ENCODE data around the gene WTAP.

Gene WTAP

GRCh38 chr6:159761129-159761872, 34.0 kb downstream of the WTAP start:
- peaks cover 10% of the 10 kb centered on the region for H3K36me3 ChIP-seq (ENCODE audit: control insufficient read depth, insufficient read depth, low read length)
- peak; percentile 69 for DNase-seq (ENCODE audit: extremely low read depth, insufficient read length)
- no peak for TF ChIP-seq CTCF (IDR thresholded peaks at IDR 0.05; ENCODE audit: insufficient read depth, low read length, poor library complexity, severe bottlenecking)
- peak overlapping the region; percentile 66 for H3K4me3 ChIP-seq (replicated peaks; ENCODE audit: low read depth, low read length)
- H3K27me3 ChIP-seq (replicated peaks; ENCODE audit: control insufficient read depth, insufficient read depth, low read length): no peaks in the 10 kb centered on the region

- peak within 1 kb of the TSS; percentile 98 for H3K4me3 ChIP-seq (replicated peaks; ENCODE audit: low read depth, low read length)
- peaks cover 11% of the 10 kb centered on the region for H3K36me3 ChIP-seq (ENCODE audit: control insufficient read depth, insufficient read depth, low read length)
Observed at GRCh38 chr6:159761873-159762680, 34.8 kb downstream of the WTAP start, which contains the start of gene ACAT2. ACAT2 (plus strand) TSS chr6:159762045; CDS start chr6:159762088, 43 bp downstream.

GRCh38 chr6:159762681-159763293, 35.5 kb downstream of the WTAP start:
- Histone ChIP-seq H3K27me3 (replicated peaks; ENCODE audit: control insufficient read depth, insufficient read depth, low read length) (no peaks in the 10 kb centered on the region), H3K36me3 (ENCODE audit: control insufficient read depth, insufficient read depth, low read length) (peaks cover 11% of the 10 kb centered on the region), H3K4me3 (replicated peaks; ENCODE audit: low read depth, low read length) (peak overlapping the region; percentile 98)
- no peak for DNase-seq (ENCODE audit: extremely low read depth, insufficient read length)
- TF ChIP-seq CTCF (IDR thresholded peaks at IDR 0.05; ENCODE audit: insufficient read depth, low read length, poor library complexity, severe bottlenecking): no peak

More at GRCh38 chr6:159761873-159762680, 34.8 kb downstream of the WTAP start, which contains the start of gene ACAT2:
- H3K27me3 ChIP-seq (replicated peaks; ENCODE audit: control insufficient read depth, insufficient read depth, low read length): no peaks in the 10 kb centered on the region
- no peak for TF ChIP-seq CTCF (IDR thresholded peaks at IDR 0.05; ENCODE audit: insufficient read depth, low read length, poor library complexity, severe bottlenecking)
- DNase-seq (ENCODE audit: extremely low read depth, insufficient read length): peak; percentile 92

GRCh38 chr6:159766906-159767305, 39.6 kb downstream of the WTAP start:
- Histone ChIP-seq H3K36me3 (ENCODE audit: control insufficient read depth, insufficient read depth, low read length) (peaks cover 13% of the 10 kb centered on the region), H3K27me3 (replicated peaks; ENCODE audit: control insufficient read depth, insufficient read depth, low read length) (no peaks in the 10 kb centered on the region), H3K4me3 (replicated peaks; ENCODE audit: low read depth, low read length) (no peak overlapping the region)
- no peak for TF ChIP-seq CTCF (IDR thresholded peaks at IDR 0.05; ENCODE audit: insufficient read depth, low read length, poor library complexity, severe bottlenecking)
- no peak for DNase-seq (ENCODE audit: extremely low read depth, insufficient read length)

GRCh38 chr6:159769470-159769869, 42.2 kb downstream of the WTAP start:
- Histone ChIP-seq H3K4me3 (replicated peaks; ENCODE audit: low read depth, low read length) (no peak overlapping the region), H3K27me3 (replicated peaks; ENCODE audit: control insufficient read depth, insufficient read depth, low read length) (no peaks in the 10 kb centered on the region), H3K36me3 (ENCODE audit: control insufficient read depth, insufficient read depth, low read length) (peaks cover 11% of the 10 kb centered on the region)
- DNase-seq (ENCODE audit: extremely low read depth, insufficient read length): no peak
- no peak for TF ChIP-seq CTCF (IDR thresholded peaks at IDR 0.05; ENCODE audit: insufficient read depth, low read length, poor library complexity, severe bottlenecking)
